Measurements from ENCODE around the gene PRKAG3. TPM values are rescaled to one million over a fixed set of nuclear protein-coding genes. Genes with fewer than 3 reads are reported as not detected.
A peak's percentile ranks its signal among the peaks of the same experiment; 100 is the strongest.

Gene PRKAG3
- total RNA-seq, 1 donor from 2014 or later: not detected

- no peak for DNase-seq (ENCODE audit: low spot score, unreplicated experiment)
- no peak for TF ChIP-seq CTCF (IDR thresholded peaks at IDR 0.05; ENCODE audit: unreplicated experiment)
- Mint-ChIP-seq H3K36me3 (ENCODE audit: insufficient read depth) (peaks cover 19% of the 10 kb centered on the region), H3K4me3 (ENCODE audit: low read depth) (no peak overlapping the region), H3K9me3 (ENCODE audit: low read depth) (no peaks in the 10 kb centered on the region), H3K27ac (peak overlapping the region; percentile 23), H3K27me3 (no peaks in the 10 kb centered on the region), H3K4me1 (ENCODE audit: low read depth) (no peaks in the 10 kb centered on the region)
Measured at GRCh38 chr2:218819093-218819492, 12.5 kb downstream of the PRKAG3 start.

GRCh38 chr2:218816561-218817011 is 15.0 kb downstream of the PRKAG3 start:
- H3K36me3 Mint-ChIP-seq (ENCODE audit: insufficient read depth): peaks cover 29% of the 10 kb centered on the region
- no peak for DNase-seq (ENCODE audit: low spot score, unreplicated experiment)
- H3K4me1 Mint-ChIP-seq (ENCODE audit: low read depth): no peaks in the 10 kb centered on the region
- no peaks in the 10 kb centered on the region for H3K9me3 Mint-ChIP-seq (ENCODE audit: low read depth)
- no peak overlapping the region for H3K4me3 Mint-ChIP-seq (ENCODE audit: low read depth)
- TF ChIP-seq CTCF (IDR thresholded peaks at IDR 0.05; ENCODE audit: unreplicated experiment): no peak
- no peaks in the 10 kb centered on the region for H3K27me3 Mint-ChIP-seq
- peak overlapping the region; percentile 57 for H3K27ac Mint-ChIP-seq

- DNase-seq (ENCODE audit: low spot score, unreplicated experiment): no peak
- Mint-ChIP-seq H3K27me3 (no peaks in the 10 kb centered on the region), H3K27ac (no peak overlapping the region), H3K9me3 (ENCODE audit: low read depth) (no peaks in the 10 kb centered on the region), H3K4me3 (ENCODE audit: low read depth) (no peak overlapping the region), H3K4me1 (ENCODE audit: low read depth) (no peaks in the 10 kb centered on the region), H3K36me3 (ENCODE audit: insufficient read depth) (peaks cover 31% of the 10 kb centered on the region)
- no peak for TF ChIP-seq CTCF (IDR thresholded peaks at IDR 0.05; ENCODE audit: unreplicated experiment)
Measured at GRCh38 chr2:218815649-218816048, 16.0 kb downstream of the PRKAG3 start.

- Mint-ChIP-seq H3K27ac (no peak overlapping the region), H3K4me3 (ENCODE audit: low read depth) (no peak overlapping the region), H3K36me3 (ENCODE audit: insufficient read depth) (peaks cover 31% of the 10 kb centered on the region), H3K4me1 (ENCODE audit: low read depth) (no peaks in the 10 kb centered on the region), H3K27me3 (no peaks in the 10 kb centered on the region), H3K9me3 (ENCODE audit: low read depth) (no peaks in the 10 kb centered on the region)
- DNase-seq (ENCODE audit: low spot score, unreplicated experiment): no peak
- no peak for TF ChIP-seq CTCF (IDR thresholded peaks at IDR 0.05; ENCODE audit: unreplicated experiment)
Measured at GRCh38 chr2:218815244-218815637, 16.4 kb downstream of the PRKAG3 start.

- no peak overlapping the region for H3K4me3 Mint-ChIP-seq (ENCODE audit: low read depth)
- no peaks in the 10 kb centered on the region for H3K27me3 Mint-ChIP-seq
- TF ChIP-seq CTCF (IDR thresholded peaks at IDR 0.05; ENCODE audit: unreplicated experiment): no peak
- H3K27ac Mint-ChIP-seq: no peak overlapping the region
- no peaks in the 10 kb centered on the region for H3K4me1 Mint-ChIP-seq (ENCODE audit: low read depth)
- H3K36me3 Mint-ChIP-seq (ENCODE audit: insufficient read depth): peaks cover 31% of the 10 kb centered on the region
- DNase-seq (ENCODE audit: low spot score, unreplicated experiment): no peak
- H3K9me3 Mint-ChIP-seq (ENCODE audit: low read depth): no peaks in the 10 kb centered on the region
Measured at GRCh38 chr2:218814540-218815243, 16.9 kb downstream of the PRKAG3 start.
